IPS-20b (cell line): Measurements from ENCODE around the gene REM2.

Experiments used
- H3K27ac ChIP-seq: one replicate; pipeline ENCODE4 v1.5.1; 2013; ENCODE audit warnings: low read length
- H3K27me3 ChIP-seq: 2 replicates; pipeline ENCODE4 v1.6.1; 2013; ENCODE audit warnings: mild to moderate bottlenecking, low read length, inconsistent platforms; ENCODE audit not compliant: insufficient read depth
- H3K36me3 ChIP-seq: 2 replicates; pipeline ENCODE4 v1.6.1; 2013; ENCODE audit warnings: low read depth, mild to moderate bottlenecking, inconsistent platforms, low read length, moderate library complexity; ENCODE audit not compliant: insufficient read depth
- H3K4me1 ChIP-seq: 2 replicates; pipeline ENCODE4 v1.6.1; 2013; ENCODE audit warnings: mild to moderate bottlenecking, control low read depth, inconsistent platforms, low read length, moderate library complexity; ENCODE audit not compliant: insufficient read depth
- H3K4me3 ChIP-seq: 2 replicates; pipeline ENCODE4 v1.5.1; 2013; ENCODE audit warnings: mild to moderate bottlenecking, low read length, inconsistent platforms
- H3K9ac ChIP-seq: 2 replicates; pipeline ENCODE4 v1.6.1; 2013; ENCODE audit warnings: low read depth, mild to moderate bottlenecking, inconsistent platforms, low read length, moderate library complexity
- H3K9me3 ChIP-seq: 2 replicates; pipeline ENCODE4 v1.6.1; 2013; ENCODE audit warnings: mild to moderate bottlenecking, low read depth, low read length, inconsistent platforms; ENCODE audit not compliant: insufficient read depth

The REM2 gene

GRCh38 chr14:22928237-22929103 is 45.4 kb downstream of the REM2 start:
- peak overlapping the region; percentile 94 for H3K4me3 ChIP-seq
- peaks cover 40% of the 10 kb centered on the region for H3K36me3 ChIP-seq
- H3K4me1 ChIP-seq: no peaks in the 10 kb centered on the region
- peak overlapping the region; percentile 90 for H3K9ac ChIP-seq
- H3K9me3 ChIP-seq: no peaks in the 10 kb centered on the region
- H3K27me3 ChIP-seq: no peaks in the 10 kb centered on the region
- H3K27ac ChIP-seq: peak overlapping the region; percentile 65

- Histone ChIP-seq H3K4me1 (no peaks in the 10 kb centered on the region), H3K36me3 (peaks cover 32% of the 10 kb centered on the region), H3K4me3 (peak within 1 kb of the TSS; percentile 94), H3K27ac (peak within 1 kb of the TSS; percentile 65), H3K27me3 (no peaks in the 10 kb centered on the region), H3K9ac (peak within 1 kb of the TSS; percentile 90), H3K9me3 (no peaks in the 10 kb centered on the region)
Measured at GRCh38 chr14:22929104-22929960, 46.3 kb downstream of the REM2 start, which contains the start of gene PRMT5. PRMT5 (minus strand) TSS chr14:22929376; CDS start chr14:22929361, 15 bp downstream.

GRCh38 chr14:22929961-22930364 is 46.9 kb downstream of the REM2 start:
- H3K4me3 ChIP-seq: peak overlapping the region; percentile 94
- peak overlapping the region; percentile 78; the same call in 1 of the 2 replicates for H3K9ac ChIP-seq
- H3K9me3 ChIP-seq: no peaks in the 10 kb centered on the region
- no peaks in the 10 kb centered on the region for H3K27me3 ChIP-seq
- H3K36me3 ChIP-seq: peaks cover 25% of the 10 kb centered on the region
- peak overlapping the region; percentile 44 for H3K27ac ChIP-seq
- H3K4me1 ChIP-seq: no peaks in the 10 kb centered on the region

GRCh38 chr14:22932146-22932545 is 49.1 kb downstream of the REM2 start:
- H3K4me1 ChIP-seq: no peaks in the 10 kb centered on the region

GRCh38 chr14:22935156-22935555 is 52.1 kb downstream of the REM2 start:
- no peaks in the 10 kb centered on the region for H3K27me3 ChIP-seq
- H3K4me1 ChIP-seq: no peaks in the 10 kb centered on the region
- H3K9ac ChIP-seq: no peak overlapping the region
- no peaks in the 10 kb centered on the region for H3K9me3 ChIP-seq
- no peak overlapping the region for H3K4me3 ChIP-seq
- no peaks in the 10 kb centered on the region for H3K36me3 ChIP-seq
- no peak overlapping the region for H3K27ac ChIP-seq

More at GRCh38 chr14:22932146-22932545, 49.1 kb downstream of the REM2 start:
- H3K9me3 ChIP-seq: no peaks in the 10 kb centered on the region
- no peaks in the 10 kb centered on the region for H3K27me3 ChIP-seq
- H3K4me3 ChIP-seq: no peak overlapping the region
- H3K9ac ChIP-seq: no peak overlapping the region
- no peak overlapping the region for H3K27ac ChIP-seq
- H3K36me3 ChIP-seq: peaks cover 4% of the 10 kb centered on the region
